Osteoblast (primary cell): ENCODE data around the gene SKIC8. TPM values are rescaled to one million over a fixed set of nuclear protein-coding genes. Genes with fewer than 3 reads are reported as not detected.

Experiments used
- DNase-seq: peaks from one replicate; pipeline ENCODE4 v3.0.0; 2011; ENCODE audit warnings: low spot score, mixed read lengths; ENCODE audit not compliant: insufficient read length; ENCODE audit errors: missing footprints
- H2AFZ ChIP-seq: 2 replicates; pipeline ENCODE4 v1.6.0; 2011; ENCODE audit warnings: mild to moderate bottlenecking, low read length
- H3K27ac ChIP-seq: 2 replicates; pipeline ENCODE4 v1.5.1; 2011; ENCODE audit warnings: mild to moderate bottlenecking, low read depth, low read length, moderate library complexity
- H3K27me3 ChIP-seq: 2 replicates; pipeline ENCODE4 v1.6.0; 2012; ENCODE audit warnings: mild to moderate bottlenecking, control low read depth, inconsistent platforms, low read length, moderate library complexity; ENCODE audit not compliant: insufficient read depth
- H3K36me3 ChIP-seq: 2 replicates; pipeline ENCODE4 v1.5.1; 2011; ENCODE audit warnings: mild to moderate bottlenecking, low read length, control low read depth, moderate library complexity; ENCODE audit not compliant: insufficient read depth
- H3K4me1 ChIP-seq: 2 replicates; pipeline ENCODE4 v1.5.1; 2011; ENCODE audit warnings: mild to moderate bottlenecking, low read length, control low read depth, moderate library complexity; ENCODE audit not compliant: insufficient read depth
- H3K4me2 ChIP-seq: 2 replicates; pipeline ENCODE4 v1.6.0; 2011; ENCODE audit warnings: mild to moderate bottlenecking, low read length; ENCODE audit not compliant: insufficient read depth
- H3K4me3 ChIP-seq: fragments of 200-600 bp; sonication (generic); 3 replicates; pipeline ENCODE4 v1.5.1; 2012; ENCODE audit warnings: mild to moderate bottlenecking, low read length, inconsistent platforms; ENCODE audit not compliant: insufficient read depth
- H3K79me2 ChIP-seq: 2 replicates; pipeline ENCODE4 v1.6.0; 2012; ENCODE audit warnings: mild to moderate bottlenecking, low read length, control low read depth, inconsistent platforms; ENCODE audit not compliant: insufficient read depth
- H3K9me3 ChIP-seq: 2 replicates; pipeline ENCODE4 v1.5.1; 2011; ENCODE audit warnings: low read depth, low read length, control low read depth
- H4K20me1 ChIP-seq: 2 replicates; pipeline ENCODE4 v1.6.0; 2012; ENCODE audit warnings: mild to moderate bottlenecking, low read length, control low read depth; ENCODE audit not compliant: insufficient read depth
- CTCF ChIP-seq: IDR thresholded peaks from 2 replicates; pipeline ENCODE4 v1.5.1; 2011; ENCODE audit warnings: mild to moderate bottlenecking, low read depth, low read length, moderate library complexity; ENCODE audit errors: extremely low read depth
- total RNA-seq: library from RNA; depleted of rRNA; stranded (reverse); fragments of >200 nt; gene quantifications from 2 replicates; pipeline ENCODE4 v1.2.3, GENCODE V29; 2012

The SKIC8 gene
- total RNA-seq, 1 donor: 62.6 TPM

- no peak for DNase-seq
These were observed 7.7 kb downstream of the SKIC8 start for GRCh38 chr15:78291698-78292097.

GRCh38 chr15:78291052-78291451 lies 8.4 kb downstream of the SKIC8 start:
- Histone ChIP-seq H4K20me1 (peaks cover 12% of the 10 kb centered on the region), H3K4me2 (no peak overlapping the region), H3K27me3 (no peaks in the 10 kb centered on the region), H3K36me3 (peaks cover 82% of the 10 kb centered on the region), H3K9me3 (no peaks in the 10 kb centered on the region), H3K79me2 (peaks cover 14% of the 10 kb centered on the region), H2AFZ (no peak overlapping the region), H3K4me1 (no peaks in the 10 kb centered on the region), H3K4me3 (no peak overlapping the region), H3K27ac (no peak overlapping the region)
- DNase-seq: no peak
- TF ChIP-seq CTCF: no peak

More at GRCh38 chr15:78291698-78292097, 7.7 kb downstream of the SKIC8 start:
- H3K79me2 ChIP-seq: peaks cover 18% of the 10 kb centered on the region
- TF ChIP-seq CTCF: no peak
- peaks cover 78% of the 10 kb centered on the region for H3K36me3 ChIP-seq
- peaks cover 12% of the 10 kb centered on the region for H4K20me1 ChIP-seq
- H3K4me2 ChIP-seq: no peak overlapping the region
- no peak overlapping the region for H2AFZ ChIP-seq
- H3K4me1 ChIP-seq: no peaks in the 10 kb centered on the region
- no peak overlapping the region for H3K27ac ChIP-seq
- H3K27me3 ChIP-seq: no peaks in the 10 kb centered on the region
- no peak overlapping the region for H3K4me3 ChIP-seq
- H3K9me3 ChIP-seq: no peaks in the 10 kb centered on the region

GRCh38 chr15:78290222-78290621 lies 9.2 kb downstream of the SKIC8 start:
- Histone ChIP-seq H3K27me3 (no peaks in the 10 kb centered on the region), H3K4me3 (no peak overlapping the region), H3K9me3 (no peaks in the 10 kb centered on the region), H3K36me3 (peaks cover 85% of the 10 kb centered on the region), H3K79me2 (peaks cover 8% of the 10 kb centered on the region), H3K4me2 (no peak overlapping the region), H3K4me1 (no peaks in the 10 kb centered on the region), H2AFZ (no peak overlapping the region), H3K27ac (no peak overlapping the region), H4K20me1 (peaks cover 8% of the 10 kb centered on the region)
- no peak for TF ChIP-seq CTCF
- DNase-seq: no peak

- H3K27ac ChIP-seq: no peak overlapping the region
- H3K9me3 ChIP-seq: no peaks in the 10 kb centered on the region
- H2AFZ ChIP-seq: no peak overlapping the region
- peaks cover 78% of the 10 kb centered on the region for H3K36me3 ChIP-seq
- no peaks in the 10 kb centered on the region for H4K20me1 ChIP-seq
- no peak overlapping the region for H3K4me2 ChIP-seq
- H3K79me2 ChIP-seq: no peaks in the 10 kb centered on the region
- H3K4me1 ChIP-seq: peaks cover 16% of the 10 kb centered on the region
- TF ChIP-seq CTCF: no peak
- no peak for DNase-seq
- H3K4me3 ChIP-seq: no peak overlapping the region
- H3K27me3 ChIP-seq: no peaks in the 10 kb centered on the region
These were observed 14.7 kb downstream of the SKIC8 start for GRCh38 chr15:78284758-78285157.
